DOHH2 (cell line): ENCODE data around the gene KRTAP4-4.

ENCODE experiments used
- EZH2phosphoT487 ChIP-seq: fragments of 200-600 bp; sonication (generic); IDR thresholded peaks from 2 replicates; pipeline ENCODE4 v1.6.1; 2017; ENCODE audit warnings: borderline replicate concordance, mild to moderate bottlenecking, antibody characterized with exemption, low read length, moderate library complexity, mixed read lengths
- TF ChIP-seq, protein P1 (sequence below): fragments of 200-600 bp; sonication (generic); IDR thresholded peaks from one replicate; pipeline ENCODE4 v1.5.1; 2014; ENCODE audit warnings: antibody characterized with exemption, mild to moderate bottlenecking, low read depth, low read length; ENCODE audit not compliant: poor library complexity, severe bottlenecking

DNA sequence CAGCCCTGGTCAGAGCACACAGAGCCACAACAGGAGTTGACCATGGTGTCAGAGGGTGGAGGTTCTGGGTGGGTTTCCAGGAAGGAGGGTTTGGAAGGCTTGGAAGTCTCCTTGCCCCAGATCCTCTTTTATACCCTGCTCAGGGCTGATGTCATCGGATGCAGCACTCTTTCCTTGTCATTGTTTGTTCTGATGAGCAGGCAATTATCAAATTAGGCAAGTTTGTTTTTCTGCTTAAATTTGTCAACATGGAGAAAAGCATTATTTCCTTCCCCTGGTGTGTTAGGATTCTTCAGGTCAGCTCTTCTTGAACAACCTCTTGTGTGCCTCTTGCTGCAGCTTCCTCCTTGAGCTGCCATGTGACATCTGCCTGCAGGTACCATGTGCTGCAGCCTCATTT lies at the start of gene KRTAP4-4:
- TF ChIP-seq, protein P1, sequence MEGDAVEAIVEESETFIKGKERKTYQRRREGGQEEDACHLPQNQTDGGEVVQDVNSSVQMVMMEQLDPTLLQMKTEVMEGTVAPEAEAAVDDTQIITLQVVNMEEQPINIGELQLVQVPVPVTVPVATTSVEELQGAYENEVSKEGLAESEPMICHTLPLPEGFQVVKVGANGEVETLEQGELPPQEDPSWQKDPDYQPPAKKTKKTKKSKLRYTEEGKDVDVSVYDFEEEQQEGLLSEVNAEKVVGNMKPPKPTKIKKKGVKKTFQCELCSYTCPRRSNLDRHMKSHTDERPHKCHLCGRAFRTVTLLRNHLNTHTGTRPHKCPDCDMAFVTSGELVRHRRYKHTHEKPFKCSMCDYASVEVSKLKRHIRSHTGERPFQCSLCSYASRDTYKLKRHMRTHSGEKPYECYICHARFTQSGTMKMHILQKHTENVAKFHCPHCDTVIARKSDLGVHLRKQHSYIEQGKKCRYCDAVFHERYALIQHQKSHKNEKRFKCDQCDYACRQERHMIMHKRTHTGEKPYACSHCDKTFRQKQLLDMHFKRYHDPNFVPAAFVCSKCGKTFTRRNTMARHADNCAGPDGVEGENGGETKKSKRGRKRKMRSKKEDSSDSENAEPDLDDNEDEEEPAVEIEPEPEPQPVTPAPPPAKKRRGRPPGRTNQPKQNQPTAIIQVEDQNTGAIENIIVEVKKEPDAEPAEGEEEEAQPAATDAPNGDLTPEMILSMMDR = no peak
- no peak for TF ChIP-seq EZH2phosphoT487
